Measurements from ENCODE around the gene EFHC2.

DNA sequence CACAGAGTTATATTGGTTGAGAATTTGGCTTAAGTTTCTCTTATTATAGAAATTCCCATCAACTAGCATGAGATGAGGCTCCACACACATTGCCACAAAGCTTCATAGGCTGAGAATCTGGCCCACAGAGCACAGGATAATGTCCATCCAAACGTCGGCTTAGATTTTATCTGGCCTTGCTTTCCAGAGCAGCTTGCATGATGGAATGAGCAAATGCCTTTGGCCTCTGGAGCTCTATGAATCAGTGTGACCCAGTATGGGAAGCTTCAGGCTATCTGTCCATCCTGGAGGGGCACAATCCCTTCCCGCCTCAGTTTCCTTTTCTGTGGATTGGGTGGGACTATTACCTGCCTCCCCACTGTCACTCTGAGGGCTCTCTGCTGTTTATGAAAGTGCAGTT, 238.8 kb downstream of the EFHC2 start:
- TF ChIP-seq EZH2 (IDR thresholded peaks at IDR 0.05; ENCODE audit: low read length, missing control alignments), result no peak
- TF ChIP-seq, protein P1, sequence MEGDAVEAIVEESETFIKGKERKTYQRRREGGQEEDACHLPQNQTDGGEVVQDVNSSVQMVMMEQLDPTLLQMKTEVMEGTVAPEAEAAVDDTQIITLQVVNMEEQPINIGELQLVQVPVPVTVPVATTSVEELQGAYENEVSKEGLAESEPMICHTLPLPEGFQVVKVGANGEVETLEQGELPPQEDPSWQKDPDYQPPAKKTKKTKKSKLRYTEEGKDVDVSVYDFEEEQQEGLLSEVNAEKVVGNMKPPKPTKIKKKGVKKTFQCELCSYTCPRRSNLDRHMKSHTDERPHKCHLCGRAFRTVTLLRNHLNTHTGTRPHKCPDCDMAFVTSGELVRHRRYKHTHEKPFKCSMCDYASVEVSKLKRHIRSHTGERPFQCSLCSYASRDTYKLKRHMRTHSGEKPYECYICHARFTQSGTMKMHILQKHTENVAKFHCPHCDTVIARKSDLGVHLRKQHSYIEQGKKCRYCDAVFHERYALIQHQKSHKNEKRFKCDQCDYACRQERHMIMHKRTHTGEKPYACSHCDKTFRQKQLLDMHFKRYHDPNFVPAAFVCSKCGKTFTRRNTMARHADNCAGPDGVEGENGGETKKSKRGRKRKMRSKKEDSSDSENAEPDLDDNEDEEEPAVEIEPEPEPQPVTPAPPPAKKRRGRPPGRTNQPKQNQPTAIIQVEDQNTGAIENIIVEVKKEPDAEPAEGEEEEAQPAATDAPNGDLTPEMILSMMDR (conservative IDR thresholded peaks at IDR 0.05 in 1 of 2, IDR thresholded peaks at IDR 0.05 in 1 of 2; ENCODE audit: low read depth in 1 of 2, low read length in 2 of 2), result no peak
